ENCODE results near the gene PRELP. TPM values are rescaled to one million over a fixed set of nuclear protein-coding genes. Genes with fewer than 3 reads are reported as not detected.

The PRELP gene
- total RNA-seq, 1 donor from 2014 or later = 0.05 TPM

DNA sequence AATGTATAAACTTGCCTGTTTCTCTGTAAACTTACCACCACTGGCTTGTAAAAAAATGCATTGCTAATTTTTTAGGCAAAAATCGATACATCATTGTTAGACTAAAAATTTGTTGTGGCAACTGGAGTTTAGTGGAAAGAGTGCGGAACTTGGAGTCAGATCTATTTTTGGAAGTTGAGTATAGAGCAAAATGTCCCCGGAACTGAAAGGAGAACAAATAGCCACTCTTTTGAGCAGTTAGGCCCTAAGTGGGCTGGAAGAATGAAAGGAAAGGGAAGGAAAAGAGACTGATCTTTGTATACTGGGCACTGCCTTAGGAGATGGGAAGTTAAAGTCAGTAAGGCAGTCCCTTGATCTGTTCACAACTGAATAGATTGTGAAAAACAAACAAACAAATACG lies 48.5 kb downstream of the PRELP start:
- no peak for DNase-seq (ENCODE audit: low read depth)

DNA sequence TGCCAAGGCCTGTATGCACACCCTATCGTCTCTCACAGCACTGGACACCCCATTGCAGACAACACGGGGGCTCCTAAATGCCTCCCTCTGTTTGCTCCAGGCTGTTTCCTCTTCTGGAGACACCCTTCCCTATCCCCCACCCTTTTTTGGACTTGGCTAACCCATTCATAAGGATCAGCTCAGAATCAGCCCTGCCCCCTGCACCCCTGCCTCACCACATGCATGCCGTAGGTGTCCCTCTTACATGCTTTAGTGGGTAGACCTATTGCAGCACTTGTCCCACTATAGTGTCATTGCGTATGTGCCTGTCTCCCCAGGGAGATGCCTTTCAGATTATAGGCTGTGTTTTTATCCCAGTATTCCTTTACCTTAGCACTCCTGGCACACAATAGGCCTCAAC lies 49.2 kb downstream of the PRELP start:
- no peak for DNase-seq (ENCODE audit: low read depth)

DNA sequence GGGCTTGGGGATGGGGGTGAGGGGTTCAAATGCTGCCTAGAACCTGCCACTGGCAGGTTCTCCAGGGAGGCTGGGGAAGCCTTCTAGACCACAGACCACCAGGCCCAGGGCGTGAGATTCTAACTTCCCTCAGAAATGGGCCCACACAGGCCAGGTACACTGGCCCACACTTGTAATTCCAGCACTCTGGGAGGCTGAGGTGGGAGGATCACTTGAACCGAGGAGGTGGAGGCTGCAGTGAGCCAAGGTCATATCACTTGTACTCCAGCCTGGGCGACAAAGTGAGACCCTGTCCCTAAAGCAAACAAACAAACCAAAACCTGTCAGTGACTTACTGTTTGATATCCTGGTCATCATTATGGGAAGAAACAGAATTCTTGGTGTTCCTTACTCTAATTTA lies 50.1 kb downstream of the PRELP start:
- no peak for DNase-seq (ENCODE audit: low read depth)

DNA sequence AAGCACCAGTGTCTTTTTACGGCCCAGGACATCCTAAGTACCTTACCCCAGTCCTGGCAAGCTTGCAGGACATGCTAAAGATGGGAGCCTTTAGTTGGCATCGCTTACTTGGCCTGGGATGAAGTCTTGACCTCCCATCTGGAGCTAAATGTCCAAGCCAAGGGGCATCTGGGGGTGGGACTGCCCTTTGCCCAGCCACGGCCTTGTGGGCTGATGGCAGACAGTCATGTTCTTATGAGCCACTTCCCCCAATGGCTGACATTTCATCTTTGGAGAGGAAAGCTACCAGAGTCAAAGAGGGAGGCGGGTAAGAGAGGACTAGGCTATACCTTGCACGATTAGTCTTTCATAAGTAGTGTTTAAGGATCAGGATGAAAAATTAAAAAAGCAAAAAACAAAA lies 50.5 kb downstream of the PRELP start:
- DNase-seq (ENCODE audit: low read depth) = no peak

DNA sequence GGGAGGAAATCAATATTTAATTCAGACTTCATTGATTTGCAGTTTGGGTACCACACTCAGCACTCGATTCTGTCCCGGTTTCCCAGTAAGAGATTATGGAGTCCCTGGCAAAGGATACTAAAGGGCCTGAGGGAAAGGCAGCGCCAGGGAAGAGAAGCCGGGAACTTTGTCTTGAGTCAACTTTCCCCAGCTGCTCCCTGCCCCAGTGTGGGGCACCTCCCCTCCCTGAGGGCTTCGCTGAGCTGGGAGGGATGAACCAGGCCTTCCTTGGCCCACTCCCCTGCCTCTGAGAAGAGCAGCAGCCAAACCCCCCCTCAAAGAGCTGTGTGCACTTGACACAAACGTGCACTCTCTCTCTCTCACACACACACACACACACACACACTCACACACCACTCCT lies 51.0 kb downstream of the PRELP start:
- no peak for DNase-seq (ENCODE audit: low read depth)

DNA sequence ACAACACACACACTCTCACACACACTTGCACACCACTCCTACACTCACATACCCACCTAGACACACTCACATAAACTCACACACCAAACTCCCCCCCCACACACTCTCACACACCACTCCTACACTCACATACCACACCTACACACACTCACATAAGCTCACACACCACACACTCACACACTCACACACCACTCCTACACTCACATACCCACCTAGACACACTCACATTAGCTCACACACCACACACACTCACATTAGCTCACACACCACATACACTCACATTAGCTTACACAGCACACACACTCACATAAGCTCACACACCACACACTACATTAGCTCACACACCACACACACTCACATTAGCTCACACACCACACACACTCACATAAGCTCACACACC lies 51.4 kb downstream of the PRELP start:
- DNase-seq (ENCODE audit: low read depth) = no peak

DNA sequence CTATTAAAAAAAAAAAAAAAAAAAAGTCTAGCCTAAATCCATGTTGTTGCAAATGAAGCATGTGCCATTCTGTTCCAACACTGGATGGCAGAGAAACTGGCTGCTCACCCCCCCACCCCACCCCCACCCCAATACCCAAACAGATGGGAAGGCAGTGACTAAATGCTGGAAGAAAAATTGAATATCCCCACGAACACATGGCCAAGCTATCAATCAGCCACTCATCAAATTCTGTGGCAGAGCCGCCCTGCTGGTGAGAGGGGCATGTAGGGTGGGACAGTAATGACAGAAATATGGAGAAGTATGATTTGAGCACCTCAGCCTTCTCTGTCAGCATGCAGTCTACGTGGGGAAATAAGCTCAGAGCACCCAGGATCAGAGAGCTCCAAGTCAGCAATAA lies 52.5 kb downstream of the PRELP start:
- DNase-seq (ENCODE audit: low read depth) = no peak

DNA sequence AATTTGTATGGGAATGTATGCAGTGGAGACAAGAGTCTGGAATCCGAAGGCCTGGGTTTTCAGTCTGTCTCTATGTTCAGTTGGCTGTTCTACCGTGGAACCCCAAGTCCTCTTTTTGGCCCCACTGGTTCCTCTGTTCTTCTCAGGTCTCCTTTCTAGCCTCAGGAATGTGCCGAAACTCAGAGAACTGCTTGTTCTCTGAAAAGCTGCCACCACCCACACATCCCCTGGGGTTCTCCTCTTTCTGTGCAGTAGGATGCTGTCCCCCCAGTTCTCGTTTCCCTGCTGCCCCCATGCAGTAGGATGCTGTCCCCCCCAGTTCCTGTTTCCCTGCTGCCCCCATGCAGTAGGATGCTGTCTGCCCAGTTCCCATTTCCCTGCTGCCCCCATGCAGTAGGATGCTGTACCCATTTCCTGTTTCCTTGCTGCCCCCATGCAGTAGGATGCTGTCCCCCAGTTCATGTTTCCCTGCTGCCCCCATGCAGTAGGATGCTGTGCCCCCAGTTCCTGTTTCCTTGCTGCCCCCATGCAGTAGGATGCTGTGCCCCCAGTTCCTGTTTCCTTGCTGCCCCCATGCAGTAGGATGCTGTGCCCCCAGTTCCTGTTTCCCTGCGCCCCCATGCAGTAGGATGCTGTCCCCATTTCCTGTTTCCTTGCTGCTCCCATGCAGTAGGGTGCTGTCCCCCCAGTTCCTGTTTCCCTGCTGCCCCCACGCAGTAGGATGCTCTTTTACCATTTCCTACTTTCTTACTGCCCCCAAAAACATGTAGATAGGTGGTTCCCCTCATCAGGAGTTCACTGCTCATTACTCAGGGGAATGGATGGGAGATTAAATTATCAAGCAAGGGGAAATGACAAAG lies 53.6 kb downstream of the PRELP start:
- DNase-seq (ENCODE audit: low read depth) = no peak

DNA sequence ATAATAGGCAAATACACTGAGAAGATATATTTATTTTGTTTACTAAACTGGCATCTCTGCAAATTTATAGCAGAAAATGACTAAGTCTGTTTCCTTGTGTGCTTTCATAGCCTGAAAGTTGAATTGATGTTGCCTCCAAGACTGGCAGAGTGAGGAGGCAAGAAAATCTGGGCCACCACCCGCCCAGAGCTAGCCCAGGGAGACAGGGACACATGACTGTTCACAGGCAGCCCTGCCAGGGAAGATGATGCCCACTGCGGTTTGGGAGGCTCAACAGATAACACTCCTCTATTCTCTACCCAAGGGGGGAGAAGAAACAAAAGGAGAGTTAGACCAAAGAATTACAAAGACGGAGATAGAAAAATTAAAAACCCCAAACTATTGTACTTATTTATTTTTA lies 55.5 kb downstream of the PRELP start:
- no peak for DNase-seq (ENCODE audit: low read depth)

DNA sequence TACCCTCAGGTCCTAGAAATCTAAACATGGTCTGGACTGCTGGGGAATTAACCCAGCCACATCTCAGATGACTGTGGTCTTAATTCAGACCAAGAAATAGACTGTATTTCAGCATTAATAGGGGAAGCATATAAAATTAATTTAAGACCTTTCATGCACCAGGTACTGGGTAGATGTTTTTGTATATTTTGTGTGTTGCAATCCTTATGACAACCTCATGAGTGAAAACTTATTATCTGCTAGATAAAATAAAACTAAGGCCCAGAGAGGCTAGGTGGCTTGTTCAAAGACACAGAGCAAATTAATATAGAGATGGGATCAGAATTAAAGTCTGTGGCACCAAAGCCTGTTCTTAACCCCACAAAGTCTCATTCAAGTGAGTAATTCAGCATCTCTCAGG lies 58.4 kb downstream of the PRELP start:
- no peak for DNase-seq (ENCODE audit: low read depth)

DNA sequence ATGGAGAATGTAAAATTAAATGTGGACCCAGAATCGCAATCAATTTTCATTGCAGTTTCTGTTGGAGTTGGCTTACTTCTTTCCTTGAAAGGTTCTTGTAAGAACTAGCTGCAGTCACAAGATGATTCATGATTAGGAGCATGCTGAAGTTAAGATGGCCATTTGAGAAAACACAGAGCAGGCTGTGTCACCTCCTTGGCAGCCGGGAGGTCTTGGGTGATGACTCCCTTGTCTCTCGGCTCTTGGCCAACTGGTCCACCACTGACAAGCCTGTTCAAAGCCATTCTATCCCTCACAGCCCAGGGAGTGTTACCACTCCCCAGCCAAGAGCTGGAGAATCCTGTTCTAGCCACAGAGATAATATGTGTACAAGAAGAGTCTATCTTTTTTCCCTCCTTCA lies 58.9 kb downstream of the PRELP start:
- DNase-seq (ENCODE audit: low read depth) = peak; percentile 79

DNA sequence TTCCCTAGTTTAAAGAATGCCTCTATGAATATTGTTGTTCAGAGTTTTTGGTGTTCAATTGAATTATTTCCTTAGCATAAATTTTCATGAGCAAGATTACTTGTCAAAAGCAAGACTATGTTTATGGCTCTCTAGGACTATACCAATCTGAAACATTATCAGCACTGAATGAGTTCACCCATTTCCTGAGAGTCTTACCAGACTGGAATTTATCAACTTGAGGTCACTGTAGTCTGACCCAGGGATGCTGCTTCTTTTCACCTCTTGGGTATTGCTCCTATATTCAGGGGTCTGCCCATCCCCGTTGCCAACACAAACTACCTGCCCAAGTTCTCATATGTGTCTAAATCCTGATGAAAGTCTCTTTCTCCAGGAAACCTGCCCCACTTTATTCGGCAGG lies 61.0 kb downstream of the PRELP start:
- no peak for DNase-seq (ENCODE audit: low read depth)

DNA sequence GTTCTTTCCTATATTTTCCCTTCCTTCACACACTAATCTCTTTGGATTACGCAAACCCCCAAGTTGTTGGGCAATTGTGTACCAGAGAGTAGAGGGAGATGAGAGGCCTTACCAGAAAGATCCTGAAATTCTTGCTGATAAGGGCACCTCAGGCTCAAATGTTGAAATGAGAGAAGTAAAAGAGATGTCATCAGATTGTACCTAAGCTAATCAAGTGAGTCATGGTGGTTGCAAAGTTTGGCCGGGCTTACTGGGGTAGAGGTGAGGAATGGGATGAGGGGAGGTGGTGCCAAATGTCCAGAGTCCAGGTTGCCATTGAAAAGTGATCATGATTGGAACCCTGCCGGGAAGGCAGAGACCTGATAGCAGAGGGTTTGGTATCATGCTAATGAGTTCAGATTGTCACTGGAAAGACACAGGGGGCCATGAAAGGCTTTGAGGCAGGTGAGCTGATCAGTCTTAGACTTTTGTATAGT lies 61.4 kb downstream of the PRELP start:
- peak; percentile 78 for DNase-seq (ENCODE audit: low read depth)

DNA sequence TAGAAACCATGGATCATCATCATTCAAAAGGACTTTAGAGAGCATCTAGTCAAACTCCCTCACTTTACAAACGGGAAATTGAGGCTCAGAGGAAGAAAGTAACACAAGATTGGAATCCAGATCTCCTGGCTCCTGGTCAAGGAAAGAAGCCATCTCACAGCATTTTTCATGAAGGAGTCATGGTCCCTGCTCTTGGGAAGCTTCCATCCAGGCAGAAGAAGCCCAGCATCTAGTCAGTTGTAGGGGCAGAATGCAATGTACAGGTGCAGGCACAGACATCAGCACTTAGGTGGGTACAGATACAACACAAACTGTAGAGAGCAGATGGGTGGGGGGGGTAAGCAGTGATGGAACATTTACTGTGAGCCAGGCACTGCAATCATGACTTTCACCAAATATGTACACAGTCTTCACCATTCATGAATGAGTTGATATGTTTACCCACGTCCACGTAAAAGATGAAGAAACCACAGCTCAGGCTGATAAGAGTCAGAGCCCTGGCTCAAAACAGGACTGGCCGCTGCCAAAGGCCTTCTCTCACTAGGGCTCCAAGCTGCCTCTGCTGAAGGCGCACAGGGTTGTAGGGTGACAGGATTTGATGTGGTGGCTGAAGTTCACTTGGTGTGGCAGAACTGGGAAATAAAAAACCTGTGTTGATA lies 62.3 kb downstream of the PRELP start:
- no peak for DNase-seq (ENCODE audit: low read depth)

DNA sequence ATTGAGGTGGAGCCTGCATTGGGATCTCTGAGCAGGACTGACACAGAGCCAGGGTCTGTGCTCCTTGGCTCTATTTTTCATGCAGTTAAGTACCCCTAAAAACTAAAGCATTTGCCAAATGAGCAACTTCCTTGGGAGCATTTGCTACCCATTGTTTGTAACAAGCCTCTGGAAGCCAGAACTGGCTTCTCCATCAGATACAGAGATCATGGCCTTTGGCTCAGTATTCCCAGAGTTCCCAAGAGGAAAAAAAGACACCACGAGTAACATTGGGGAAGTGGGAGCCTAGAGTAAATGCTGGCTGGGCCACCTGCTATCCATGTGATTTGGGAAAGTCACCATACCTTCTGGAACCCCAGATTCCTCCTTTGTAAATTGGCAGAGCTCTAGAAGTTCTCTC lies 63.1 kb downstream of the PRELP start:
- no peak for DNase-seq (ENCODE audit: low read depth)

DNA sequence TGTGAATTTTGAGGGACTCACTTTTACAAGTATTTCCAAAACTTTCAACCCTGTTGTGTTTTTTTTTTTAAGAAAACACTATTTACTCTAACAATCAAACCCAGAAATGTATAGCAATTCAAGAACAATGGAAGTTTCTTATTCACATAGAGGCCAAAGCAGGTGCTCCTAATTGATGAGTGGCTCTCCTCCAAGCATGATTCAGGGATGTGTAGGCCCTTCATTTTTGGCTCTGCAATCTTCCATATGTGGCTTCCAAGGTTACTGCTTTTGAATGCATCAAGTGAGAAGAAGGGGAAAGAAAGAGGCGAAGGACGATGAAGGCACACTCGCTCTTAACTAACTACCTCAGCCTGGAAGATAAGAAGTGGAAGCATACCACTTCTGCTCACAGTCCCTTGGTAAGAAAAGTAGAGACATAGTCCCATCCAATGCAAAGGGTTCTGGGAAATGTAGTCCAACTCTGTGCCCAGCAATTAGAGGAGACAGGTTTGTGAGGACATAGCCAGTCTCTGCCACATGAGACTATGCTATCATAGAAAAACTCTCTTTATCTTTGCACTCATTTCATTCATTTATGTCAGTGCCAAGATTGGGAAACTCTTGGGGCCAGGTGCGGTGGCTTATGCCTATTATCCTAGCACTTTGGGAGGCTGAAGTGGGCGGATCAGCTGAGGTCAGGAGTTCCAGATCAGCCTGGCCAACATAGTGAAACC lies 64.4 kb downstream of the PRELP start:
- DNase-seq (ENCODE audit: low read depth) = no peak

Other genes with a start within 250 kb of the PRELP start
- gene CHIT1, start 246.1 kb upstream of the PRELP start, total RNA-seq = under 0.01 TPM in 1 of 2 replicates, not detected in the other
- 12.7 and 54.3 TPM in 2 replicates for gene BTG2, start 170.3 kb upstream of the PRELP start, total RNA-seq
- 1.7 TPM in 1 of 2 replicates, not detected in the other for gene FMOD, start 124.7 kb upstream of the PRELP start, total RNA-seq
- not detected in 2 replicates for gene OPTC, start 18.3 kb downstream of the PRELP start, total RNA-seq
- gene ATP2B4, start 151.0 kb downstream of the PRELP start, total RNA-seq = 59.4 and 131 TPM in 2 replicates